Activated T-cell treated with anti-CD3 and anti-CD28 coated beads, Interleukin-2, amount 50 U/mL, for 4 hours (primary cell): ENCODE data around the gene TEX29. TPM values are rescaled to one million over a fixed set of nuclear protein-coding genes. Genes with fewer than 3 reads are reported as not detected.

Experiments
- ATAC-seq, 2 donors: fragments of 200-7000 bp; cut with Tn5 transposase; one replicate each; pipeline ENCODE4 v1.10.0; 2021
- DNase-seq: peaks from one replicate; pipeline ENCODE4 v3.0.0-alpha.2; 2020
- H3K27me3 Mint-ChIP-seq: one replicate; pipeline ENCODE4 v1.8.0; 2021; ENCODE audit warnings: low read depth, mixed read lengths
- H3K36me3 Mint-ChIP-seq: one replicate; pipeline ENCODE4 v1.8.0; 2022; ENCODE audit warnings: mixed read lengths; ENCODE audit not compliant: insufficient read depth
- H3K4me1 Mint-ChIP-seq: one replicate; pipeline ENCODE4 v1.8.0; 2021; ENCODE audit warnings: low read depth, mixed read lengths
- H3K4me3 Mint-ChIP-seq: one replicate; pipeline ENCODE4 v1.8.0; 2021; ENCODE audit warnings: mild to moderate bottlenecking, moderate library complexity, mixed read lengths
- H3K9me3 Mint-ChIP-seq: one replicate; pipeline ENCODE4 v1.8.0; 2021; ENCODE audit warnings: mixed read lengths
- total RNA-seq, 3 donors: library from RNA; stranded (reverse); gene quantifications; one replicate each; pipeline ENCODE4 v1.2.1, GENCODE V29; 2021

The TEX29 gene
- total RNA-seq, 3 donors from 2014 or later: 0.28 to 0.40 TPM; not detected in 1

GRCh38 chr13:111372651-111373425 is 52.4 kb downstream of the TEX29 start:
- Mint-ChIP-seq H3K36me3 (no peaks in the 10 kb centered on the region), H3K4me1 (no peaks in the 10 kb centered on the region)
- ATAC-seq: no peak

GRCh38 chr13:111373486-111373885 is 53.0 kb downstream of the TEX29 start:
- H3K4me3 Mint-ChIP-seq: no peak overlapping the region
- no peaks in the 10 kb centered on the region for H3K9me3 Mint-ChIP-seq
- no peaks in the 10 kb centered on the region for H3K4me1 Mint-ChIP-seq
- DNase-seq: no peak
- no peaks in the 10 kb centered on the region for H3K36me3 Mint-ChIP-seq
- no peak for ATAC-seq
- no peaks in the 10 kb centered on the region for H3K27me3 Mint-ChIP-seq

More at GRCh38 chr13:111372651-111373425, 52.4 kb downstream of the TEX29 start:
- Mint-ChIP-seq H3K4me3 (no peak overlapping the region), H3K27me3 (no peaks in the 10 kb centered on the region), H3K9me3 (no peaks in the 10 kb centered on the region)
- no peak for DNase-seq

GRCh38 chr13:111380431-111380830 is 60.0 kb downstream of the TEX29 start:
- Mint-ChIP-seq H3K4me1 (peaks cover 16% of the 10 kb centered on the region), H3K36me3 (no peaks in the 10 kb centered on the region), H3K9me3 (no peaks in the 10 kb centered on the region), H3K4me3 (no peak overlapping the region), H3K27me3 (peaks cover 12% of the 10 kb centered on the region)
- ATAC-seq (no peak), DNase-seq (no peak)

GRCh38 chr13:111382411-111382810 is 62.0 kb downstream of the TEX29 start:
- no peaks in the 10 kb centered on the region for H3K36me3 Mint-ChIP-seq
- H3K4me1 Mint-ChIP-seq: peaks cover 18% of the 10 kb centered on the region
- H3K27me3 Mint-ChIP-seq: peaks cover 12% of the 10 kb centered on the region
- DNase-seq: no peak
- no peaks in the 10 kb centered on the region for H3K9me3 Mint-ChIP-seq
- ATAC-seq: no peak
- no peak overlapping the region for H3K4me3 Mint-ChIP-seq

- DNase-seq (no peak), ATAC-seq (no peak)
- Mint-ChIP-seq H3K9me3 (no peaks in the 10 kb centered on the region), H3K36me3 (no peaks in the 10 kb centered on the region), H3K27me3 (peaks cover 12% of the 10 kb centered on the region), H3K4me1 (peaks cover 18% of the 10 kb centered on the region), H3K4me3 (no peak overlapping the region)
Measured at GRCh38 chr13:111382877-111383276, 62.4 kb downstream of the TEX29 start.

GRCh38 chr13:111383591-111384440 is 63.4 kb downstream of the TEX29 start:
- H3K9me3 Mint-ChIP-seq: no peaks in the 10 kb centered on the region
- no peak overlapping the region for H3K4me3 Mint-ChIP-seq
- peaks cover 14% of the 10 kb centered on the region for H3K27me3 Mint-ChIP-seq
- DNase-seq (no peak), ATAC-seq (peak in 1 of 2 donors; percentile 32)
- H3K4me1 Mint-ChIP-seq: peaks cover 21% of the 10 kb centered on the region
- no peaks in the 10 kb centered on the region for H3K36me3 Mint-ChIP-seq

- Mint-ChIP-seq H3K4me3 (peak overlapping the region; percentile 5), H3K9me3 (no peaks in the 10 kb centered on the region), H3K36me3 (no peaks in the 10 kb centered on the region), H3K27me3 (peaks cover 15% of the 10 kb centered on the region), H3K4me1 (peaks cover 28% of the 10 kb centered on the region)
- ATAC-seq: no peak
- DNase-seq: no peak
Measured at GRCh38 chr13:111384441-111385182, 64.2 kb downstream of the TEX29 start.

GRCh38 chr13:111385183-111385857 is 64.9 kb downstream of the TEX29 start:
- Mint-ChIP-seq H3K9me3 (no peaks in the 10 kb centered on the region), H3K36me3 (no peaks in the 10 kb centered on the region), H3K4me3 (peak overlapping the region; percentile 5), H3K27me3 (peaks cover 10% of the 10 kb centered on the region), H3K4me1 (peaks cover 30% of the 10 kb centered on the region)
- ATAC-seq: no peak
- no peak for DNase-seq

GRCh38 chr13:111387026-111387871 is 66.8 kb downstream of the TEX29 start:
- no peak overlapping the region for H3K4me3 Mint-ChIP-seq
- no peaks in the 10 kb centered on the region for H3K9me3 Mint-ChIP-seq
- peaks cover 30% of the 10 kb centered on the region for H3K4me1 Mint-ChIP-seq
- peaks cover 5% of the 10 kb centered on the region for H3K27me3 Mint-ChIP-seq
- ATAC-seq (no peak), DNase-seq (no peak)
- H3K36me3 Mint-ChIP-seq: no peaks in the 10 kb centered on the region

GRCh38 chr13:111387945-111388600 is 67.6 kb downstream of the TEX29 start:
- DNase-seq (no peak), ATAC-seq (no peak)
- Mint-ChIP-seq H3K27me3 (peaks cover 5% of the 10 kb centered on the region), H3K4me3 (no peak overlapping the region), H3K9me3 (no peaks in the 10 kb centered on the region), H3K4me1 (peaks cover 30% of the 10 kb centered on the region), H3K36me3 (no peaks in the 10 kb centered on the region)

GRCh38 chr13:111388851-111389500 is 68.5 kb downstream of the TEX29 start:
- H3K36me3 Mint-ChIP-seq: no peaks in the 10 kb centered on the region
- H3K9me3 Mint-ChIP-seq: no peaks in the 10 kb centered on the region
- DNase-seq (no peak), ATAC-seq (peak; percentile 79 to 81)
- H3K4me1 Mint-ChIP-seq: peaks cover 27% of the 10 kb centered on the region
- no peak overlapping the region for H3K4me3 Mint-ChIP-seq
- peaks cover 3% of the 10 kb centered on the region for H3K27me3 Mint-ChIP-seq

GRCh38 chr13:111389621-111390521 is 69.4 kb downstream of the TEX29 start:
- peaks cover 18% of the 10 kb centered on the region for H3K4me1 Mint-ChIP-seq
- no peak for DNase-seq
- H3K4me3 Mint-ChIP-seq: no peak overlapping the region
- no peak for ATAC-seq
- H3K9me3 Mint-ChIP-seq: no peaks in the 10 kb centered on the region
- H3K36me3 Mint-ChIP-seq: no peaks in the 10 kb centered on the region
- H3K27me3 Mint-ChIP-seq: peaks cover 3% of the 10 kb centered on the region
